Measurements from ENCODE around the gene ABCA10.
"Not testable (repeated sequence)": the region's sequence is repeated elsewhere in the genome, so short reads cannot be mapped to it uniquely, and the experiment has no call there.

ABCA10 gene, protein sequence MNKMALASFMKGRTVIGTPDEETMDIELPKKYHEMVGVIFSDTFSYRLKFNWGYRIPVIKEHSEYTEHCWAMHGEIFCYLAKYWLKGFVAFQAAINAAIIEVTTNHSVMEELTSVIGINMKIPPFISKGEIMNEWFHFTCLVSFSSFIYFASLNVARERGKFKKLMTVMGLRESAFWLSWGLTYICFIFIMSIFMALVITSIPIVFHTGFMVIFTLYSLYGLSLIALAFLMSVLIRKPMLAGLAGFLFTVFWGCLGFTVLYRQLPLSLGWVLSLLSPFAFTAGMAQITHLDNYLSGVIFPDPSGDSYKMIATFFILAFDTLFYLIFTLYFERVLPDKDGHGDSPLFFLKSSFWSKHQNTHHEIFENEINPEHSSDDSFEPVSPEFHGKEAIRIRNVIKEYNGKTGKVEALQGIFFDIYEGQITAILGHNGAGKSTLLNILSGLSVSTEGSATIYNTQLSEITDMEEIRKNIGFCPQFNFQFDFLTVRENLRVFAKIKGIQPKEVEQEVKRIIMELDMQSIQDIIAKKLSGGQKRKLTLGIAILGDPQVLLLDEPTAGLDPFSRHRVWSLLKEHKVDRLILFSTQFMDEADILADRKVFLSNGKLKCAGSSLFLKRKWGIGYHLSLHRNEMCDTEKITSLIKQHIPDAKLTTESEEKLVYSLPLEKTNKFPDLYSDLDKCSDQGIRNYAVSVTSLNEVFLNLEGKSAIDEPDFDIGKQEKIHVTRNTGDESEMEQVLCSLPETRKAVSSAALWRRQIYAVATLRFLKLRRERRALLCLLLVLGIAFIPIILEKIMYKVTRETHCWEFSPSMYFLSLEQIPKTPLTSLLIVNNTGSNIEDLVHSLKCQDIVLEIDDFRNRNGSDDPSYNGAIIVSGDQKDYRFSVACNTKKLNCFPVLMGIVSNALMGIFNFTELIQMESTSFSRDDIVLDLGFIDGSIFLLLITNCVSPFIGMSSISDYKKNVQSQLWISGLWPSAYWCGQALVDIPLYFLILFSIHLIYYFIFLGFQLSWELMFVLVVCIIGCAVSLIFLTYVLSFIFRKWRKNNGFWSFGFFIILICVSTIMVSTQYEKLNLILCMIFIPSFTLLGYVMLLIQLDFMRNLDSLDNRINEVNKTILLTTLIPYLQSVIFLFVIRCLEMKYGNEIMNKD (N-terminal part only)

GRCh38 chr17:69228576-69228975, at the start of gene ABCA10:
Gene ABCA10 (minus strand): TSS chr17:69228824. CDS start chr17:69225358, 3,466 bp downstream.
- no peak within 1 kb of the TSS for H3K4me3 ChIP-seq (ENCODE audit: low read depth, low read length)
- no peak within 1 kb of the TSS for H2AFZ ChIP-seq
- no peaks in the 10 kb centered on the region for H3K4me1 ChIP-seq
- H3K9me3 ChIP-seq (ENCODE audit: control insufficient read depth, low read length) = no peaks in the 10 kb centered on the region
- H3K27me3 ChIP-seq (ENCODE audit: control insufficient read depth, insufficient read depth, low read length) = no peaks in the 10 kb centered on the region
- H3K27ac ChIP-seq = no peak within 1 kb of the TSS
- H3K36me3 ChIP-seq (ENCODE audit: control insufficient read depth, insufficient read depth, low read length) = no peaks in the 10 kb centered on the region
- H3K79me2 ChIP-seq = no peaks in the 10 kb centered on the region
- no peak within 1 kb of the TSS for H3K4me2 ChIP-seq (ENCODE audit: low read length)
- H3K9ac ChIP-seq = no peak within 1 kb of the TSS
- TF ChIP-seq CTCF (IDR thresholded peaks at IDR 0.05) = no peak

- H3K36me3 ChIP-seq (ENCODE audit: control insufficient read depth, insufficient read depth, low read length); H3K9me3 ChIP-seq (ENCODE audit: control insufficient read depth, low read length); H3K4me3 ChIP-seq (ENCODE audit: low read depth, low read length); H3K4me1 ChIP-seq; H2AFZ ChIP-seq; H3K79me2 ChIP-seq; H3K27me3 ChIP-seq (ENCODE audit: control insufficient read depth, insufficient read depth, low read length); H3K4me2 ChIP-seq (ENCODE audit: low read length); H3K9ac ChIP-seq; H3K27ac ChIP-seq: not testable (repeated sequence)
These were observed 47.7 kb upstream of the ABCA10 start for GRCh38 chr17:69276279-69276678.

GRCh38 chr17:69275751-69276150, 47.1 kb upstream of the ABCA10 start:
- TF ChIP-seq CTCF (IDR thresholded peaks at IDR 0.05) = no peak
- Histone ChIP-seq H3K4me3 (ENCODE audit: low read depth, low read length) (no peak overlapping the region), H3K79me2 (no peaks in the 10 kb centered on the region), H3K27ac (no peak overlapping the region), H3K9ac (no peak overlapping the region), H3K36me3 (ENCODE audit: control insufficient read depth, insufficient read depth, low read length) (no peaks in the 10 kb centered on the region), H2AFZ (no peak overlapping the region), H3K27me3 (ENCODE audit: control insufficient read depth, insufficient read depth, low read length) (no peaks in the 10 kb centered on the region), H3K4me1 (no peaks in the 10 kb centered on the region), H3K4me2 (ENCODE audit: low read length) (no peak overlapping the region), H3K9me3 (ENCODE audit: control insufficient read depth, low read length) (no peaks in the 10 kb centered on the region)

DNA sequence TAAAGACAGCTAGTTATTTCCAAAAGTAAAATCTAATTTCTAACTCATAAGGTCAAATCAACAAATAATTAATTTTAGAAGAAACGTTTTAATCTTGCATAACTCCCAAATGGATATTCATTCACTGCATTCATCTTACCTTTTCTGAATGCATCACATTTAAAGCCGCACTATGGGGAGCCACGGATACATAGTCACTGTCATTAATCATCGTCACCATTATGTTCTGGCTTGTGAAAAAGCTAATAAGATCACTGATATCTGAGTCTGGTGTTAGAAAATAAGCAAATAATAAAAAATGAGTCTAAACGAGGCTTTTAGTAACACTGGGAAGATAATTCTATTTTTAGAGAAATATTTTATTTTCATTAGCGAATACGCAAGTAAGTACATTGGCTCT, 42.4 kb upstream of the ABCA10 start:
- Histone ChIP-seq H3K79me2 (no peaks in the 10 kb centered on the region), H3K9me3 (ENCODE audit: control insufficient read depth, low read length) (no peaks in the 10 kb centered on the region), H3K4me3 (ENCODE audit: low read depth, low read length) (no peak overlapping the region), H3K36me3 (ENCODE audit: control insufficient read depth, insufficient read depth, low read length) (no peaks in the 10 kb centered on the region), H3K27me3 (ENCODE audit: control insufficient read depth, insufficient read depth, low read length) (no peaks in the 10 kb centered on the region), H3K4me1 (no peaks in the 10 kb centered on the region), H3K27ac (no peak overlapping the region), H2AFZ (no peak overlapping the region), H3K4me2 (ENCODE audit: low read length) (no peak overlapping the region), H3K9ac (no peak overlapping the region)
- TF ChIP-seq CTCF (IDR thresholded peaks at IDR 0.05) = no peak

Data from parathyroid adenoma (tissue), 2 donors.